ENCODE data around the gene MVB12A.

- TF ChIP-seq CTCF (IDR thresholded peaks at IDR 0.05; ENCODE audit: insufficient read depth, low read length, poor library complexity, severe bottlenecking), result no peak
- no peak for TF ChIP-seq EZH2phosphoT487 (conservative IDR thresholded peaks at IDR 0.05; ENCODE audit: low read length)
Observed at GRCh38 chr19:17429641-17430113, 9.8 kb downstream of the MVB12A start.

Data from SU-DHL-6 (cell line).